Measurements from ENCODE around the gene TECPR2.

GRCh38 chr14:102454711-102455110 is 92.0 kb downstream of the TECPR2 start:
- TF ChIP-seq CTCF (IDR thresholded peaks at IDR 0.05) (no peak), EP300 (IDR thresholded peaks at IDR 0.05) (no peak)
